HG03159 (cell line): ENCODE data around the gene EZR.

Source experiments
- ATAC-seq: cut with Tn5 transposase; IDR thresholded peaks from one replicate; pipeline ENCODE4 v1.9.1; 2021; ENCODE audit warnings: mild to moderate bottlenecking, moderate library complexity; ENCODE audit not compliant: unreplicated experiment

EZR gene

DNA sequence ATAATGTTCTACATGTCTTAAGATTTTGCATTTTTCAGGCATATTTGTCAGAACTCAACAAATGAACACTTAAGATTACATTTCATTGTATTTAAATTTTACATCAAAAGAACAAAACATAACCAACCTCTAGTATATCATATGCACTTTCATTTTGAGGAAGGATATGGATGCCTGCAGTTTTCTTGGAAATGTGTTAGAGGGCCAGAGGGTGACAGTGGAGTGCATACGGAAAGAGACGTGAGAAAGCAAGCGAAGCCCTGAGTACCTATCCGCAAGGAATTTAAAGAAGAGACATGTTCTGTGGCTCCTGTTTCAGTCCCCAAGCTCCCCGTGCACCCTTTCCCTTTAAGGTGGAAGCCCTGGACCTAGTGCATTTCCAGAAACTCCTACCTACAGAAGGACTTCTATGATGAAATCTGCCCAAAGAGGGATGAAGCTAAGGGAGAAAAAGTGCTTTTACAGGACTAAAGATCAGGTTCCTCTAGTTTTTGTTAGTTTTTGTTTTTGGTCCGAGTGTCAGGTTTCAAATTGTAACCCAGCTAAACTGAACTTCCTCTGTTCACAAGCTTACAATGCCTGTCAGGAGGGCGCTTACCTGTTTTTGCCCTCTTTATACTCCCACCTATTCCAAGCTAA, 38.8 kb downstream of the EZR start:
- no peak for ATAC-seq

GRCh38 chr6:158778005-158778527, 41.1 kb downstream of the EZR start:
- ATAC-seq: no peak

GRCh38 chr6:158777510-158777909, 41.7 kb downstream of the EZR start:
- ATAC-seq: no peak

DNA sequence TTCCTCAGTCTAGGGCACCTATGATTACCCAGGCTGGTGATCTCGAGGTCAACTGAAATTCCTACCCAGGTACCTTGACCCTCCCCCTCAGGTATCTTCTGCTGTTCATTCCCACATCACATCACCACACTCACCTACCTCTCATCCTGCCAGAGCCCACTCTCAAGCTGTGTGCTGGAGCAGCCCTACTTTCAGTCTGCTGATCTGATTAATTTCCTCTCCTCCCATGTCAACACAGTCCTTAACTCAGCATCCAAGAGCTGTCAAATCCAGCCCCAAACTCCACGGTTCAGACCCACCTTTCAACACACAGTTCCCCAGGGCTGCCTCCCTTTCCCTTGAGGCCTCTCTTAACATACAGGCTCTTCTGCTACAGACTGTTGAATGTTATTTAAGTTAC, 42.4 kb downstream of the EZR start:
- no peak for ATAC-seq

GRCh38 chr6:158775832-158776231, 43.3 kb downstream of the EZR start:
- no peak for ATAC-seq

GRCh38 chr6:158774717-158775449, 44.3 kb downstream of the EZR start:
- ATAC-seq: no peak

DNA sequence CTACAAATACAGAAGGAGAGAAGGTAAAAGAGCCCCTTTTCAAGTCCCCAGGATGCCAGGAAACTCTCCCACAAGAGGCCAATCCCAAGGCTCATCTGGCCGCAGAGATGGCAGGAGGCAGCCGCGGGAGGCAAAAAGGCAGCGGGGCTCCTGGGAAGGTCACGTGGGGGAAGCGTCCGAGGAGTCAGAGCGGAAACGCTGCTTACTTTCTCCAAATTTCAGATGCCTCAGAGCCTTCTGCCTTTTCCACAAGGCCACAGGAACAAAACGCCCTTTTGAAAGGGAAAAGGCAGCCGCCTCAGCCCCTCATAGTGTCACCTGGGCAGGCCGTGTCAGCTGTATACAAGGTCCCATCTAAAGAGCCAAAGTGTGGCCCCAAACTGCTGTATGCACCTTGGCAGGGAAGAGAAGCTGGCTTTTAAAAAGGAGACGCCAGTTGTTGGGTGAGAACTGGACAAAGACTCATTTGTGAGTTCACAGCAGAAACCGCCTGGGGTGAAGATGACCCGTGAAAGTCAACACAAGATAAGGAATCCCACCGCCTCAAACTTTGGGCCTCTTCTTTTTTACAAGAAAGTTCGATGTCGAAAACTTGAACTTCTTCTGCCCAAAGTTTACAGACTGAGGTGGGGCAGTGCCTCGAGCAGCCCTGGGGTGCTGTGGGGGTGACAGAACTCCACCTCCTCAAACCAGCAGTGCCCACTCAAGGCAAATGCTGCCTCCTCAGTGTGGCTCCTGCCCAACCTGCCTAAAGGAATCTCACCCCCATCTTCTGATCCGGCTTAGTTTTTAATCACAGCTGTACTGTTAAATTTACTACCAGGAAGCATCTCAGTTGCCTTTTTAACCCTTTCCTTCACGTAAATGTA, 45.4 kb downstream of the EZR start:
- ATAC-seq: no peak

DNA sequence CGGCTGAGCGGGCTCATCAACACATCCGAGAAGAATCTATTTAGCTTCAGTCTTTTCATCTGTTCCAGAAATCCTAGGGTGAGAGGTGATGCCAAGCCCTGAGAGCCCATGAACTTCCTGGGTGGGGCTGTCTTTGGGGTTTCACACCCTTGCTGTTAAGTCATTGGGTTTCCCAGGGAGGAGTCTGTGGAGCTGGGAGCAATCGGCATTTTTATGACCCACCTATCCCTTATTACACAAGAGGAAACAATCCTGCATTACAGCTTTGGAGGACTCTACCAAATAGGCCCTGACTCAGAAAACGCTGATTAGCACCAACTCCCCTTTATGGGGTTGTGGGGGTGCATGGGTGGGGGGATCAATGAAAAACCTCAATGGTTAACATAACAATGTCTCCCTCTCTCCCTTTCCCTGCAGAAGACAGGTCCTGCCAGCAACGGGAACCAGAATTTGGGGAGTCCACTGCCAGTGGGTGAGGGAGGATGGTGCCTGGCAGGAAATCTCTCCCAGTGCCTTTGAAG, 46.3 kb downstream of the EZR start:
- ATAC-seq: no peak

- no peak for ATAC-seq
These were observed 47.0 kb downstream of the EZR start for GRCh38 chr6:158772172-158772571.

DNA sequence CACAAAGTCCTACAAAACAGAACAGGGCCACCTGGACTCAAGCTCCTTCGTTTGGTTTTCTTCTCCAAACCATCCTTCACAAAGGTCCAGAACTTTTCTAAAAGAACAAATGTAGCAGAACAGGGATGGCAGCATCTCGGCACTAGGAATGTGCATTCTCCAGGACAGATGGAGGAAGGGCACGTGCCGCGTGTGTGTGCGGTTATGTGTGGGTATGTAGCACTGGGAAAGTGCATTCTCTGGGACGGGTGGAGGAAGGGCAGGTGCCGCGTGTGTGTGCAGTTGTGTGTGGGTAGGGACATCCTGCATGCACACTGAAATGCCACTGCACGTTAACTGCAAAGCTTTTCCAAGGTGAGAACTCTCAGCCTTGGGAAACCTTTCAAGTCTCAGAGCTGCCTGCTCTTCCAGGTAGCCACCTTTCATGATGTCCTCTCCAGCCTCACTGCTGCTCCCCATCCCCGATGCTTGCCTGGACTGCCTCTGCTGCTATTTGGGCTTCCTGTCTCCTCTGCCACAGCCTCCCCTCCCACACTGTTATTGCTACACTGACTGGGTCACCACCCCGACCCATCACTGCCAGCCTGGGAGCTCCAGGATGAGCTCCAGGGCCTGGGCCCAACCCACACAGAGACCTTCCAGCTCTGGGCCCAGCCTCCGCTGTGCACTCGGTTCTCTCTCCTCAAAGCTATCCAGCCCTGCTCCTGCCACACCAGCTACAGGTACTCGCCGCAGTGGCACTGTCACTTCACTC, 47.6 kb downstream of the EZR start:
- ATAC-seq: no peak

- ATAC-seq: no peak
These were observed 48.4 kb downstream of the EZR start for GRCh38 chr6:158770533-158771330.

- no peak for ATAC-seq
These were observed 49.3 kb downstream of the EZR start for GRCh38 chr6:158769771-158770432.

GRCh38 chr6:158769234-158769770, 49.9 kb downstream of the EZR start:
- ATAC-seq: no peak

DNA sequence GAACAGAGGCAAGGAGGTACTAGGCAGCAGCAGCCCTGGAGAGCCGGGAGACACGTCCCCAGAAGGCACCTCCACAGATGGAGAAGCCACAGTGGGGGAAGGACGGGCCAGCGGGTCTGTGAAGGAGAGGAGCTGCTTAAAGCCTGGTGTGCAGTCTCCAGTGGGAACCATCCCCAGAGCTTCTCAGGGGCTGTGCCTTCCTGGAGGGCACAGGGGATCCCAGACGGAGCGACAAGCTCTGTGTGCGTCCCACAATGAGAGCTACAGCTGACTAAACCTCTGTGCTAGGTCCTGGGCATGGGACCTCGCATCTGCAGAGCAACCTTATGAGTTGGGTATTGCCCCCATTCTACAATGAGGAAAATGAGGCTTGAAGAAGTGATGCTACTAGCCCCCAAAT, 50.7 kb downstream of the EZR start:
- no peak for ATAC-seq

GRCh38 chr6:158767709-158768108, 51.5 kb downstream of the EZR start:
- no peak for ATAC-seq

GRCh38 chr6:158766621-158767455, 52.3 kb downstream of the EZR start:
- ATAC-seq: no peak

DNA sequence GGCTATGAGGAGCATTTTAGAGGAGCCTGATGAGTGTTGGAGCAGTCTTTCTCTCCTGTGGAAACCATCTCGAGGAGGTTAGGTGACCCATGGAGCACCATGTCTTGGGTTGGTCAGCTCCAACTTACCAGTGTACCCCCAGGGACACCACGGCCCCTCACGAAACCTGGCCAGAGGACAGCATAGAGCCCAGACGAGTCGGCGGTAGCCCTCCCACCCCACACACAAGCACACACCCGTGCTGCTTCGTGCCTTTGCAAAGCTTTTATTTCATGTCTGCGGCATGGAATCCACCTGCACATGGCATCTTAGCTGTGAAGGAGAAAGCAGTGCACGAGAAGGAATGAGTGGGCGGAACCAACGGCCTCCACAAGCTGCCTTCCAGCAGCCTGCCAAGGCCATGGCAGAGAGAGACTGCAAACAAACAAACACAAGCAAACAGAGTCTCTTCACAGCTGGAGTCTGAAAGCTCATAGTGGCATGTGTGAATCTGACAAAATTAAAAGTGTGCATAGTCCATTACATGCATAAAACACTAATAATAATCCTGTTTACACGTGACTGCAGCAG, 53.6 kb downstream of the EZR start:
- ATAC-seq: no peak

- ATAC-seq: no peak
These were observed 54.2 kb downstream of the EZR start for GRCh38 chr6:158764926-158765325.
